LNCaP clone FGC (cell line): ENCODE measurements around the gene XRCC5.

Experiments
- DNase-seq: peaks from one replicate; pipeline ENCODE4 v3.0.0-alpha.2; 2011; ENCODE audit warnings: low read depth
- H3K4me3 ChIP-seq: 2 replicates; pipeline ENCODE4 v1.5.1; 2011; ENCODE audit warnings: mild to moderate bottlenecking, low read depth, low read length, control low read depth
- TF ChIP-seq, protein P1 (sequence below): IDR thresholded peaks from 2 replicates; pipeline ENCODE4 v1.5.1; 2012; ENCODE audit warnings: mild to moderate bottlenecking; ENCODE audit not compliant: control insufficient read depth, insufficient read depth; ENCODE audit errors: extremely low read depth

XRCC5 gene

DNA sequence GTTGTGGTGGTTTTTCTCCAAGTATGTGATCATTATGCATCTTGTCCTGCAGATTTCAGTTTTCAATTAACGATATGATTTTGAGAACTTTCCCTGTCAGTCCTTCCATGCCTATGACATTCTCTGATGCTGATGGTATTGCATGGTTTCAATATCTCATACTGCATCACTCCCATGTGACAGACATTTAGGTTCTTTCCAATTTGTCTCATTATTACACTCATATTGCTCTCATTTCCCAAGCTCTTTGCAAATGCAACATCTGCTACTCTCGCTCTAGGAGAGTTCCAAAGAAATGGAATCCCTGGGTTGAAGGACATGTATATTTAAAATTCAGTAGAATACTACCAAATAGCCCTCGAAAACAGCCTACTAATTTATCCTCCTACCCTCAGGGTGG is 137.6 kb downstream of the XRCC5 start:
- DNase-seq: no peak
- TF ChIP-seq, protein P1, sequence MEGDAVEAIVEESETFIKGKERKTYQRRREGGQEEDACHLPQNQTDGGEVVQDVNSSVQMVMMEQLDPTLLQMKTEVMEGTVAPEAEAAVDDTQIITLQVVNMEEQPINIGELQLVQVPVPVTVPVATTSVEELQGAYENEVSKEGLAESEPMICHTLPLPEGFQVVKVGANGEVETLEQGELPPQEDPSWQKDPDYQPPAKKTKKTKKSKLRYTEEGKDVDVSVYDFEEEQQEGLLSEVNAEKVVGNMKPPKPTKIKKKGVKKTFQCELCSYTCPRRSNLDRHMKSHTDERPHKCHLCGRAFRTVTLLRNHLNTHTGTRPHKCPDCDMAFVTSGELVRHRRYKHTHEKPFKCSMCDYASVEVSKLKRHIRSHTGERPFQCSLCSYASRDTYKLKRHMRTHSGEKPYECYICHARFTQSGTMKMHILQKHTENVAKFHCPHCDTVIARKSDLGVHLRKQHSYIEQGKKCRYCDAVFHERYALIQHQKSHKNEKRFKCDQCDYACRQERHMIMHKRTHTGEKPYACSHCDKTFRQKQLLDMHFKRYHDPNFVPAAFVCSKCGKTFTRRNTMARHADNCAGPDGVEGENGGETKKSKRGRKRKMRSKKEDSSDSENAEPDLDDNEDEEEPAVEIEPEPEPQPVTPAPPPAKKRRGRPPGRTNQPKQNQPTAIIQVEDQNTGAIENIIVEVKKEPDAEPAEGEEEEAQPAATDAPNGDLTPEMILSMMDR: no peak
- H3K4me3 ChIP-seq: no peak overlapping the region
